ENCODE measurements around the gene UBN1.
A peak's percentile ranks its signal among the peaks of the same experiment; 100 is the strongest.

Gene UBN1

GRCh38 chr16:4803898-4804762 is 43.2 kb upstream of the UBN1 start:
- no peak overlapping the region for H3K4ac ChIP-seq (ENCODE audit: low read depth, low read length)
- H3K9ac ChIP-seq (ENCODE audit: low read length): no peak overlapping the region
- no peak overlapping the region for H2BK15ac ChIP-seq (replicated peaks; ENCODE audit: low read depth)
- H2BK5ac ChIP-seq (ENCODE audit: low read length): no peak overlapping the region
- no peak overlapping the region for H3K23ac ChIP-seq (ENCODE audit: low read length)
- H3K4me3 ChIP-seq (ENCODE audit: low read length): no peak overlapping the region
- H4K8ac ChIP-seq (ENCODE audit: low read depth, low read length): no peak overlapping the region
- H3K36me3 ChIP-seq (ENCODE audit: control insufficient read depth, insufficient read depth, low read length): peaks cover 3% of the 10 kb centered on the region
- no CpG with 5 or more reads among the region's 26 CpGs for WGBS (ENCODE audit: extremely low coverage, insufficient coverage, low lambda C conversion rate)
- no peak overlapping the region for H3K18ac ChIP-seq (ENCODE audit: low read length)
- H3K79me2 ChIP-seq (ENCODE audit: control insufficient read depth, insufficient read depth, low read length): no peaks in the 10 kb centered on the region
- H3K4me1 ChIP-seq (ENCODE audit: control insufficient read depth, low read depth, low read length): no peaks in the 10 kb centered on the region
- H2BK120ac ChIP-seq (ENCODE audit: low read depth, low read length): no peak overlapping the region
- H4K5ac ChIP-seq (ENCODE audit: low read length): no peak overlapping the region
- H2AK5ac ChIP-seq (ENCODE audit: low read length): no peak overlapping the region
- H3K4me2 ChIP-seq (ENCODE audit: low read length): no peak overlapping the region
- no peaks in the 10 kb centered on the region for H3K27me3 ChIP-seq (ENCODE audit: insufficient read depth, low read length, poor library complexity)
- peak; percentile 23 for DNase-seq
- H3K56ac ChIP-seq (ENCODE audit: low read length): peak overlapping the region; percentile 25
- no peaks in the 10 kb centered on the region for H3K79me1 ChIP-seq (ENCODE audit: low read length)
- H3K27ac ChIP-seq (ENCODE audit: low read depth, low read length): no peak overlapping the region

GRCh38 chr16:4805231-4805630 is 42.0 kb upstream of the UBN1 start:
- no CpG with 5 or more reads among the region's 11 CpGs for WGBS (ENCODE audit: extremely low coverage, insufficient coverage, low lambda C conversion rate)

GRCh38 chr16:4806280-4806679 is 41.0 kb upstream of the UBN1 start:
- Histone ChIP-seq H3K36me3 (ENCODE audit: control insufficient read depth, insufficient read depth, low read length) (peaks cover 5% of the 10 kb centered on the region), H2AK5ac (ENCODE audit: low read length) (no peak overlapping the region), H2BK5ac (ENCODE audit: low read length) (no peak overlapping the region), H3K27me3 (ENCODE audit: insufficient read depth, low read length, poor library complexity) (no peaks in the 10 kb centered on the region), H2BK15ac (replicated peaks; ENCODE audit: low read depth) (no peak overlapping the region), H3K23ac (ENCODE audit: low read length) (no peak overlapping the region), H3K4me2 (ENCODE audit: low read length) (no peak overlapping the region), H4K5ac (ENCODE audit: low read length) (no peak overlapping the region), H3K4me1 (ENCODE audit: control insufficient read depth, low read depth, low read length) (no peaks in the 10 kb centered on the region), H3K79me1 (ENCODE audit: low read length) (no peaks in the 10 kb centered on the region), H3K18ac (ENCODE audit: low read length) (no peak overlapping the region), H3K4ac (ENCODE audit: low read depth, low read length) (no peak overlapping the region), H3K4me3 (ENCODE audit: low read length) (no peak overlapping the region), H2BK120ac (ENCODE audit: low read depth, low read length) (no peak overlapping the region), H4K8ac (ENCODE audit: low read depth, low read length) (no peak overlapping the region), H3K9ac (ENCODE audit: low read length) (no peak overlapping the region), H3K56ac (ENCODE audit: low read length) (no peak overlapping the region), H3K79me2 (ENCODE audit: control insufficient read depth, insufficient read depth, low read length) (no peaks in the 10 kb centered on the region), H3K27ac (ENCODE audit: low read depth, low read length) (no peak overlapping the region)
- no peak for DNase-seq
- no CpG with 5 or more reads among the region's 6 CpGs for whole genome bisulfite sequencing (ENCODE audit: extremely low coverage, insufficient coverage, low lambda C conversion rate)

More at GRCh38 chr16:4805231-4805630, 42.0 kb upstream of the UBN1 start:
- Histone ChIP-seq H3K4ac (ENCODE audit: low read depth, low read length) (no peak overlapping the region), H3K79me2 (ENCODE audit: control insufficient read depth, insufficient read depth, low read length) (no peaks in the 10 kb centered on the region), H4K8ac (ENCODE audit: low read depth, low read length) (no peak overlapping the region), H3K36me3 (ENCODE audit: control insufficient read depth, insufficient read depth, low read length) (peaks cover 3% of the 10 kb centered on the region), H3K4me1 (ENCODE audit: control insufficient read depth, low read depth, low read length) (no peaks in the 10 kb centered on the region), H3K23ac (ENCODE audit: low read length) (no peak overlapping the region), H3K4me3 (ENCODE audit: low read length) (no peak overlapping the region), H3K27ac (ENCODE audit: low read depth, low read length) (no peak overlapping the region), H2BK5ac (ENCODE audit: low read length) (no peak overlapping the region), H3K9ac (ENCODE audit: low read length) (no peak overlapping the region), H2BK120ac (ENCODE audit: low read depth, low read length) (no peak overlapping the region), H3K4me2 (ENCODE audit: low read length) (no peak overlapping the region), H4K5ac (ENCODE audit: low read length) (no peak overlapping the region), H3K27me3 (ENCODE audit: insufficient read depth, low read length, poor library complexity) (no peaks in the 10 kb centered on the region), H3K56ac (ENCODE audit: low read length) (no peak overlapping the region), H2BK15ac (replicated peaks; ENCODE audit: low read depth) (no peak overlapping the region), H3K79me1 (ENCODE audit: low read length) (no peaks in the 10 kb centered on the region), H3K18ac (ENCODE audit: low read length) (no peak overlapping the region), H2AK5ac (ENCODE audit: low read length) (no peak overlapping the region)
- no peak for DNase-seq

- Histone ChIP-seq H4K8ac (ENCODE audit: low read depth, low read length) (no peak overlapping the region), H3K4ac (ENCODE audit: low read depth, low read length) (no peak overlapping the region), H3K9ac (ENCODE audit: low read length) (no peak overlapping the region), H3K18ac (ENCODE audit: low read length) (no peak overlapping the region), H3K79me1 (ENCODE audit: low read length) (no peaks in the 10 kb centered on the region), H3K4me3 (ENCODE audit: low read length) (no peak overlapping the region), H2BK120ac (ENCODE audit: low read depth, low read length) (no peak overlapping the region), H3K4me1 (ENCODE audit: control insufficient read depth, low read depth, low read length) (no peaks in the 10 kb centered on the region), H3K56ac (ENCODE audit: low read length) (no peak overlapping the region), H2BK15ac (replicated peaks; ENCODE audit: low read depth) (no peak overlapping the region), H3K27me3 (ENCODE audit: insufficient read depth, low read length, poor library complexity) (no peaks in the 10 kb centered on the region), H2AK5ac (ENCODE audit: low read length) (no peak overlapping the region), H3K23ac (ENCODE audit: low read length) (no peak overlapping the region), H4K5ac (ENCODE audit: low read length) (no peak overlapping the region), H3K4me2 (ENCODE audit: low read length) (no peak overlapping the region), H2BK5ac (ENCODE audit: low read length) (no peak overlapping the region), H3K27ac (ENCODE audit: low read depth, low read length) (no peak overlapping the region), H3K36me3 (ENCODE audit: control insufficient read depth, insufficient read depth, low read length) (peaks cover 16% of the 10 kb centered on the region), H3K79me2 (ENCODE audit: control insufficient read depth, insufficient read depth, low read length) (no peaks in the 10 kb centered on the region)
- DNase-seq: no peak
- WGBS (ENCODE audit: extremely low coverage, insufficient coverage, low lambda C conversion rate): no CpG with 5 or more reads among the region's 3 CpGs
Observed at GRCh38 chr16:4811242-4811641, 36.0 kb upstream of the UBN1 start.

GRCh38 chr16:4811773-4812172 is 35.5 kb upstream of the UBN1 start:
- H4K8ac ChIP-seq (ENCODE audit: low read depth, low read length): no peak overlapping the region
- H3K27ac ChIP-seq (ENCODE audit: low read depth, low read length): no peak overlapping the region
- H3K27me3 ChIP-seq (ENCODE audit: insufficient read depth, low read length, poor library complexity): no peaks in the 10 kb centered on the region
- no peaks in the 10 kb centered on the region for H3K79me1 ChIP-seq (ENCODE audit: low read length)
- no peak overlapping the region for H3K23ac ChIP-seq (ENCODE audit: low read length)
- H2BK120ac ChIP-seq (ENCODE audit: low read depth, low read length): no peak overlapping the region
- H3K36me3 ChIP-seq (ENCODE audit: control insufficient read depth, insufficient read depth, low read length): peaks cover 16% of the 10 kb centered on the region
- no peak overlapping the region for H3K18ac ChIP-seq (ENCODE audit: low read length)
- H2BK5ac ChIP-seq (ENCODE audit: low read length): no peak overlapping the region
- H2AK5ac ChIP-seq (ENCODE audit: low read length): no peak overlapping the region
- no peak overlapping the region for H3K4me2 ChIP-seq (ENCODE audit: low read length)
- H3K9ac ChIP-seq (ENCODE audit: low read length): no peak overlapping the region
- no peaks in the 10 kb centered on the region for H3K4me1 ChIP-seq (ENCODE audit: control insufficient read depth, low read depth, low read length)
- WGBS (ENCODE audit: extremely low coverage, insufficient coverage, low lambda C conversion rate): no CpG with 5 or more reads among the region's 9 CpGs
- no peak overlapping the region for H3K56ac ChIP-seq (ENCODE audit: low read length)
- H3K4ac ChIP-seq (ENCODE audit: low read depth, low read length): no peak overlapping the region
- no peak overlapping the region for H3K4me3 ChIP-seq (ENCODE audit: low read length)
- H3K79me2 ChIP-seq (ENCODE audit: control insufficient read depth, insufficient read depth, low read length): no peaks in the 10 kb centered on the region
- H4K5ac ChIP-seq (ENCODE audit: low read length): no peak overlapping the region
- no peak for DNase-seq
- H2BK15ac ChIP-seq (replicated peaks; ENCODE audit: low read depth): no peak overlapping the region
